ENCODE results near the gene GSTT4.

Gene GSTT4

DNA sequence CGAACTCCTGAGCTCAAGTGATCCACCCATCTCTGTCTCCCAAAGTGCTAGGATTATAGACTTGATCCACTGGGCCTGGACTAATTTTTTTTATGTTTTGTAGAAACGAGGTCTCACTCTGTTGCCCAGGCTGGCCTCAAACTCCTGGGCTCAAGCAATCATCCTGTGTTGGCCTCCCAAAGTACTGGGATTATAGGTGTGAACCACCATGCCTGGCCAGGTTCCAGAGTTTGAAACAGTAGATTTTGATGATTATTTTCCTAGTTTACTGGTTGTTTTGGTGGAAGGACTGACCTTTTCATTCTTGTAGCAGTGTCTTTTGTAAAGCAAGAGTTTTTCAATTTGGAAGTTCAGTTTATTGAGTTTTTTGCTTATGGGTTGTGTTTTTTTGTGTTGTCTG, 20.8 kb upstream of the GSTT4 start:
- H3K4me3 ChIP-seq (ENCODE audit: low read depth, low read length) = no peak overlapping the region
- no peak for DNase-seq (ENCODE audit: low read depth)
- TF ChIP-seq, protein P1, sequence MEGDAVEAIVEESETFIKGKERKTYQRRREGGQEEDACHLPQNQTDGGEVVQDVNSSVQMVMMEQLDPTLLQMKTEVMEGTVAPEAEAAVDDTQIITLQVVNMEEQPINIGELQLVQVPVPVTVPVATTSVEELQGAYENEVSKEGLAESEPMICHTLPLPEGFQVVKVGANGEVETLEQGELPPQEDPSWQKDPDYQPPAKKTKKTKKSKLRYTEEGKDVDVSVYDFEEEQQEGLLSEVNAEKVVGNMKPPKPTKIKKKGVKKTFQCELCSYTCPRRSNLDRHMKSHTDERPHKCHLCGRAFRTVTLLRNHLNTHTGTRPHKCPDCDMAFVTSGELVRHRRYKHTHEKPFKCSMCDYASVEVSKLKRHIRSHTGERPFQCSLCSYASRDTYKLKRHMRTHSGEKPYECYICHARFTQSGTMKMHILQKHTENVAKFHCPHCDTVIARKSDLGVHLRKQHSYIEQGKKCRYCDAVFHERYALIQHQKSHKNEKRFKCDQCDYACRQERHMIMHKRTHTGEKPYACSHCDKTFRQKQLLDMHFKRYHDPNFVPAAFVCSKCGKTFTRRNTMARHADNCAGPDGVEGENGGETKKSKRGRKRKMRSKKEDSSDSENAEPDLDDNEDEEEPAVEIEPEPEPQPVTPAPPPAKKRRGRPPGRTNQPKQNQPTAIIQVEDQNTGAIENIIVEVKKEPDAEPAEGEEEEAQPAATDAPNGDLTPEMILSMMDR (IDR thresholded peaks at IDR 0.05; ENCODE audit: low read depth, low read length, missing control alignments) = no peak

DNA sequence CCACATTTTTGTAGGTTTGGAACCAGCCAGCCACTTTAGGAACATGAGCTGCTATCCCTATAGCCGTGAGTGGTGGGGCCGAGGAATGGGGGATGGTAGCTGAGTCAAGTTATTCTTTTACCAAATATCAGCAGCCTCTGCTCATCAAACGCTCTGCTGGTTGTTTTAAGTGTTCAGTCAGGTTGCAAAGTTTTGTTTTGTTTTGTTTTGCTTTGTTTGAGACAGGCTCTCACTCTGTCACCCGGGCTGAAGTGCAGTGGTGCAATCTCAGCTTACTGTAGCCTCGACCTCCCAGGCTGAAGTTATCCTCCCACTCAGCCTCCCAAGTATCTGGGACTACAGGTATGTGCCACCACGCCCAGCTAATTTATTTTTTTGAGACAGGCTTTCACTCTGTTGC, 20.2 kb upstream of the GSTT4 start:
- no peak overlapping the region for H3K4me3 ChIP-seq (ENCODE audit: low read depth, low read length)
- TF ChIP-seq, protein P1 (IDR thresholded peaks at IDR 0.05; ENCODE audit: low read depth, low read length, missing control alignments) = no peak
- no peak for DNase-seq (ENCODE audit: low read depth)

DNA sequence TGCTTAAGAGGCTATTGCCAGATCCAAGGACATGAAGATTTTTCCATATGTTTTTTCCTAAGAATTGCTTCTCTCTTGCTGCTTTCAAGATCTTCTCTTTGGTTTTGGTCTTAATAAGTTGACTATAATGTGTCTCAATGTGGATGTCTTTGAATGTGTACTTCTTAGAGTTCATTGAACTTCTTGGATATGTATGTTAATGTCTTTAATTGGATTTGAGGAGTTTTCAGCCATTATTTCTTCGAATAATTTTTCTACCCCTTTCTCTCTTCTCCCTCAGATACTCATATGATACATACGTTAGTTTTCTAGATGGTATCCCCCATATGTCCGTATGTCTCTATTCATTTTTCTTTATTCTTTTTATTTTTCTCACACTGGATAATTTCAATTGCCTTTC, 19.1 kb upstream of the GSTT4 start:
- no peak for DNase-seq (ENCODE audit: low read depth)
- H3K4me3 ChIP-seq (ENCODE audit: low read depth, low read length) = no peak overlapping the region
- TF ChIP-seq, protein P1 (IDR thresholded peaks at IDR 0.05; ENCODE audit: low read depth, low read length, missing control alignments) = no peak

DNA sequence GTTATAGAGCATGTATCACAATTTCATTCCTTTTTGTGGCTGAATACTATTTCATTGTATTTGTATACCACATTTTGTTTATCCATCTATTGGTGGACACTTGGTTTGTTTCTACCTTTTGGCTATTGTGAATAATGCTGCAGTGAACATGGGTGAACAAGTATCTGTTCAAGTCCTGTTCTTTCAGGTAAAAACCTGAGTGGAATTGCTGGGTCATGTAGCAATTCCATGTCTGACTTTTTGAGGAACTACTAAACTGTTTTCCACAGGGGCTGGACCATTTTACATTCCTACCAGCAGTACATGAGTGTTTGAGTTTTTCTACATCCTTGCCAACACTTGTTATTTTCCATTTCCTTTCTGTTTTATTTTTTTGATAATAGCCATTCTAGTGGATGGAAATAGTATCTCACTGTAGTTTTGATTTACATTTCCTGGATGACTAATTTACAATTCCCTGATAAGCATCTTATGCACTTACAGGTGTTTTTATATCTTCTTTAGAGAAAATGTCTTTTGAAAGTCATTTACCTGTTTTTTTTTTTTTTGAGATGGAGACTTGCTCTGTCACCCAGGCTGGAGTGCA, 18.0 kb upstream of the GSTT4 start:
- H3K4me3 ChIP-seq (ENCODE audit: low read depth, low read length) = no peak overlapping the region
- TF ChIP-seq, protein P1 (IDR thresholded peaks at IDR 0.05; ENCODE audit: low read depth, low read length, missing control alignments) = no peak

DNA sequence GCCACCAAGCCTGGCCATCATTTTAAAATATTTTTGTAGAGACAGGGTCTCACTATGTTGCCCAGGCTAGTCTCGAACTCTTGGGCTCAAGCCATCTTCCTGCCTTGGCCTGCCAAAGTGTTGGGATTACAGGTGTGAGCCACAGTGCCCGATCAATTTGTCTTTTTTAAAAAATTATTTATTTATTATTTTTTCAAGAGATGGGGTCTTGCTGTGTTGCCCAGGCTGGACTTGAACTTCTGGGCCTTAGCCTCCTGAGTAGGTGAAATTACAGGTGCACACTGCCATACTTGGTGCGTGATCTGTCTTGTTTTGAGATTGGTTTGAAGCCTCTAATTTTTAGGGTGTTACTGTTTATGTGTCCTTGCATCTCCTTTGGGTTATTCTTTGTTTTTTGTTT, 16.1 kb upstream of the GSTT4 start:
- TF ChIP-seq, protein P1 (IDR thresholded peaks at IDR 0.05; ENCODE audit: low read depth, low read length, missing control alignments) = no peak
- no peak overlapping the region for H3K4me3 ChIP-seq (ENCODE audit: low read depth, low read length)
- DNase-seq (ENCODE audit: low read depth) = no peak

More for the DNA sequence above, 18.0 kb upstream of the GSTT4 start:
- DNase-seq (ENCODE audit: low read depth) = no peak

DNA sequence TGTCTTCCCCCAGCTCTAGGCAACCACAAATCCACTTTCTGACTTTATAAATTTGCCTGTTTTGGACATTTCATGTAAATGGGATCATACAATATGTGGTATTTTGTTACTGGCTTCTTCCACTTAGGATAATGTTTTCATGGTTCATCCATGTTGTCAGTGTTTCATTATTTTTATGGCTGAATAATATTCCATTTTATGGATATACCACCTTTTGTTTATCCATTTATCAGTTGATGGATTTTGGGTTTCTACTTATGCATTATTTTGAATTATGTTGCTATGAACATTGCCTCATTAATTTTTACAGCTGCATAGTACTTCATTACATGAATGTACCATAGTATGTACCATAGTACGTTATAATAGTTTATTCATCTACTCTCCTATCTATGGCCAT, 10.9 kb upstream of the GSTT4 start:
- TF ChIP-seq, protein P1 (IDR thresholded peaks at IDR 0.05; ENCODE audit: low read depth, low read length, missing control alignments) = no peak
- DNase-seq (ENCODE audit: low read depth) = no peak
- H3K4me3 ChIP-seq (ENCODE audit: low read depth, low read length) = no peak overlapping the region

DNA sequence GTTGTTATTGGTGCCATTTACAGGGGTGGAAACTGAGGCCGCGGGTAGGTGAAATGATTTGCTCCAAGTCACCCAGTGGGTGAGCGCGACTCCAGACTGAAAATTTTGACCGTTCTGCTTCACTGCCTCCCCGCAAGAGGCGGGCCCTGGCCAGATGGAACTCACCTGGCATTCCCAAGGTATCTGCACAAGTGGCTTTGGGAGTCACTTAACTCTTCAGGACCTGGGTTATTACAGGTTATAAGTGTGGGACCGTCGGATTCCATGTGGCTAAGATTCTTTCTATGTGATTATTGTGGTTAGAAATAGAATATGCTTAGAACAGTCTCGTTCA, 6.4 kb upstream of the GSTT4 start:
- TF ChIP-seq, protein P1 (IDR thresholded peaks at IDR 0.05; ENCODE audit: low read depth, low read length, missing control alignments) = no peak
- peak overlapping the region; percentile 67 for H3K4me3 ChIP-seq (ENCODE audit: low read depth, low read length)
- no peak for DNase-seq (ENCODE audit: low read depth)
